GM21447 (cell line): ENCODE data around the gene ACIN1.

Experiments
- ATAC-seq: cut with Tn5 transposase; IDR thresholded peaks from one replicate; pipeline ENCODE4 v1.9.1; 2021; ENCODE audit not compliant: unreplicated experiment

The ACIN1 gene

GRCh38 chr14:23045419-23046357 lies 49.2 kb downstream of the ACIN1 start:
- ATAC-seq, result no peak

- no peak for ATAC-seq
These were observed 50.1 kb downstream of the ACIN1 start for GRCh38 chr14:23044840-23045239.

GRCh38 chr14:23043754-23044153 lies 51.2 kb downstream of the ACIN1 start:
- ATAC-seq, result no peak

GRCh38 chr14:23043145-23043544 lies 51.8 kb downstream of the ACIN1 start:
- no peak for ATAC-seq

- no peak for ATAC-seq
These were observed 52.6 kb downstream of the ACIN1 start, which contains the start of gene PSMB11 for GRCh38 chr14:23042162-23042965. Gene PSMB11, plus strand, starts transcription at chr14:23042212. Its CDS starts 14 bp downstream, at chr14:23042226.

- no peak for ATAC-seq
These were observed 53.2 kb downstream of the ACIN1 start for GRCh38 chr14:23041729-23042128.

GRCh38 chr14:23040100-23040499 lies 54.8 kb downstream of the ACIN1 start:
- no peak for ATAC-seq

- no peak for ATAC-seq
These were observed 59.4 kb downstream of the ACIN1 start for GRCh38 chr14:23035303-23036144.

- peak; percentile 97 for ATAC-seq
These were observed 60.2 kb downstream of the ACIN1 start, which contains the start of gene PSMB5 for GRCh38 chr14:23034498-23035302. Gene PSMB5, minus strand, starts transcription at chr14:23034900. Its CDS starts 19 bp downstream, at chr14:23034881.

GRCh38 chr14:23033801-23034497 lies 61.0 kb downstream of the ACIN1 start:
- no peak for ATAC-seq

GRCh38 chr14:23033251-23033727 lies 61.6 kb downstream of the ACIN1 start:
- ATAC-seq, result no peak

- no peak for ATAC-seq
These were observed 64.0 kb downstream of the ACIN1 start for GRCh38 chr14:23030936-23031335.

GRCh38 chr14:23028799-23029198 lies 66.1 kb downstream of the ACIN1 start:
- no peak for ATAC-seq

- no peak for ATAC-seq
These were observed 69.7 kb downstream of the ACIN1 start for GRCh38 chr14:23025151-23025814.

GRCh38 chr14:23024612-23025075 lies 70.3 kb downstream of the ACIN1 start:
- ATAC-seq, result no peak

GRCh38 chr14:23023795-23024152 lies 71.2 kb downstream of the ACIN1 start:
- ATAC-seq, result no peak

- ATAC-seq, result no peak
These were observed 71.7 kb downstream of the ACIN1 start for GRCh38 chr14:23023022-23023794.
